ENCODE data around the gene DNTTIP2.
A peak's percentile ranks its signal among the peaks of the same experiment; 100 is the strongest.

Gene DNTTIP2

DNA sequence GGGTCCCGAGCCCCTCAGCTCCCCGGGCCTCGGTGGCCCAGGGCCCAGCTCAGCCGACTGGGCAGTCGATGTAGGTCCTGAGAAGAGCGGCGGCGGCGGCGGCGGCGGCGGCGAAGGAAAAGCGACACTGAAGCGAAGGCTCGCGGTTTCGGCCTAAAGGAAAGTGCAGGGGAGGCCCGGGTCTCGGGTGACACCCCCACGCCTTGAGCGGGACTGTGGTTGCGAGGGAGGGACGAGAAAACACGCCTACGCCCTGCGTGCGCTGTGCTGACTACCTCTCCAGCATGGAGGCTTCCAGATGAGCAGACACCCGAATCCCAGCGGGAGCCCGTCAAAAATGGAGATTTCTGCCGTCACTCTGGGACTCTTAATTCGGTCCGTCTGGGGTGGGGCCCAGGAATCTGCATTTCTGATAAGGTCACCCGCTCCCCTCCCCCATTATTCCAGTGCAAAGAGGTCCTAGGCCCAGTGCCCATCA, 31.2 kb downstream of the DNTTIP2 start:
- Histone ChIP-seq H4K20me1 (ENCODE audit: low read depth, low read length) (no peaks in the 10 kb centered on the region), H3K79me2 (ENCODE audit: insufficient read depth, low read length) (no peaks in the 10 kb centered on the region), H3K9me3 (ENCODE audit: insufficient read depth, low read length) (no peaks in the 10 kb centered on the region), H3K27me3 (ENCODE audit: low read length) (no peaks in the 10 kb centered on the region), H3K36me3 (ENCODE audit: low read length) (no peaks in the 10 kb centered on the region), H3F3A (ENCODE audit: insufficient read depth) (no peaks in the 10 kb centered on the region), H3K27ac (ENCODE audit: low read depth, low read length) (peak overlapping the region; percentile 81), H3K4me3 (ENCODE audit: insufficient read depth, low read length, poor library complexity, severe bottlenecking) (peak overlapping the region; percentile 66), H3K9me2 (replicated peaks; ENCODE audit: insufficient read depth, low read length) (no peaks in the 10 kb centered on the region), H3K4me2 (ENCODE audit: low read depth, low read length, poor library complexity, severe bottlenecking) (peak overlapping the region; percentile 96), H2AFZ (ENCODE audit: low read depth, low read length, severe bottlenecking) (peak overlapping the region; percentile 99), H3K9ac (ENCODE audit: low read length) (peak overlapping the region; percentile 75)
- no peak for TF ChIP-seq EZH2phosphoT487 (conservative IDR thresholded peaks at IDR 0.05; ENCODE audit: low read length)
- no peak for TF ChIP-seq CTCF (IDR thresholded peaks at IDR 0.05; ENCODE audit: insufficient read depth, low read length, poor library complexity, severe bottlenecking)

- Histone ChIP-seq H3K9me3 (ENCODE audit: insufficient read depth, low read length) (no peaks in the 10 kb centered on the region), H3K27me3 (ENCODE audit: low read length) (no peaks in the 10 kb centered on the region), H4K20me1 (ENCODE audit: low read depth, low read length) (no peaks in the 10 kb centered on the region), H3F3A (ENCODE audit: insufficient read depth) (no peaks in the 10 kb centered on the region), H3K79me2 (ENCODE audit: insufficient read depth, low read length) (no peaks in the 10 kb centered on the region), H3K36me3 (ENCODE audit: low read length) (no peaks in the 10 kb centered on the region), H3K27ac (ENCODE audit: low read depth, low read length) (peak overlapping the region; percentile 81), H2AFZ (ENCODE audit: low read depth, low read length, severe bottlenecking) (peak overlapping the region; percentile 99), H3K9me2 (replicated peaks; ENCODE audit: insufficient read depth, low read length) (no peaks in the 10 kb centered on the region), H3K4me2 (ENCODE audit: low read depth, low read length, poor library complexity, severe bottlenecking) (peak overlapping the region; percentile 96), H3K9ac (ENCODE audit: low read length) (peak overlapping the region; percentile 75), H3K4me3 (ENCODE audit: insufficient read depth, low read length, poor library complexity, severe bottlenecking) (peak overlapping the region; percentile 66)
- no peak for TF ChIP-seq EZH2phosphoT487 (conservative IDR thresholded peaks at IDR 0.05; ENCODE audit: low read length)
- TF ChIP-seq CTCF (IDR thresholded peaks at IDR 0.05; ENCODE audit: insufficient read depth, low read length, poor library complexity, severe bottlenecking) = no peak
Measured at GRCh38 chr1:93846992-93847810, 31.8 kb downstream of the DNTTIP2 start.

GRCh38 chr1:93846206-93846991, 32.6 kb downstream of the DNTTIP2 start:
- no peaks in the 10 kb centered on the region for H3K79me2 ChIP-seq (ENCODE audit: insufficient read depth, low read length)
- H3K36me3 ChIP-seq (ENCODE audit: low read length) = no peaks in the 10 kb centered on the region
- TF ChIP-seq EZH2phosphoT487 (conservative IDR thresholded peaks at IDR 0.05; ENCODE audit: low read length) (no peak), CTCF (IDR thresholded peaks at IDR 0.05; ENCODE audit: insufficient read depth, low read length, poor library complexity, severe bottlenecking) (peak; percentile 9)
- H3K4me2 ChIP-seq (ENCODE audit: low read depth, low read length, poor library complexity, severe bottlenecking) = peak overlapping the region; percentile 96
- peak overlapping the region; percentile 75 for H3K9ac ChIP-seq (ENCODE audit: low read length)
- H3K27me3 ChIP-seq (ENCODE audit: low read length) = no peaks in the 10 kb centered on the region
- H3K4me3 ChIP-seq (ENCODE audit: insufficient read depth, low read length, poor library complexity, severe bottlenecking) = peak overlapping the region; percentile 64
- H4K20me1 ChIP-seq (ENCODE audit: low read depth, low read length) = no peaks in the 10 kb centered on the region
- no peaks in the 10 kb centered on the region for H3K9me2 ChIP-seq (replicated peaks; ENCODE audit: insufficient read depth, low read length)
- no peaks in the 10 kb centered on the region for H3F3A ChIP-seq (ENCODE audit: insufficient read depth)
- H2AFZ ChIP-seq (ENCODE audit: low read depth, low read length, severe bottlenecking) = peak overlapping the region; percentile 82
- no peaks in the 10 kb centered on the region for H3K9me3 ChIP-seq (ENCODE audit: insufficient read depth, low read length)
- peak overlapping the region; percentile 81 for H3K27ac ChIP-seq (ENCODE audit: low read depth, low read length)
